ENCODE data around the gene MAP2K1.
A peak's percentile ranks its signal among the peaks of the same experiment; 100 is the strongest.
"Not testable (repeated sequence)": the region's sequence is repeated elsewhere in the genome, so short reads cannot be mapped to it uniquely, and the experiment has no call there.

The MAP2K1 gene

GRCh38 chr15:66459818-66460615 lies 73.3 kb downstream of the MAP2K1 start:
- Histone ChIP-seq H3K79me2 (ENCODE audit: control insufficient read depth, insufficient read depth, low read length, poor library complexity) (no peaks in the 10 kb centered on the region), H2BK120ac (ENCODE audit: insufficient read depth, low read length, poor library complexity) (no peak overlapping the region), H3K36me3 (ENCODE audit: control insufficient read depth in 1 of 2, insufficient read depth in 2 of 2, low read length in 2 of 2) (peaks cover 1 to 5% of the 10 kb centered on the region in 2 experiments), H3K9ac (ENCODE audit: low read length) (no peak overlapping the region), H2AFZ (ENCODE audit: insufficient read depth, low read length, poor library complexity) (no peak overlapping the region), H3K9me3 (ENCODE audit: insufficient read depth, low read depth, low read length) (peaks cover 1% of the 10 kb centered on the region), H3K27me3 (ENCODE audit: insufficient read depth, low read length) (no peaks in the 10 kb centered on the region), H3K18ac (ENCODE audit: low read length) (no peak overlapping the region), H4K8ac (ENCODE audit: low read depth, low read length) (no peak overlapping the region), H3K4me2 (ENCODE audit: low read length) (no peak overlapping the region), H3K79me1 (ENCODE audit: low read length) (peaks cover 3% of the 10 kb centered on the region), H3K4me1 (ENCODE audit: control insufficient read depth in 1 of 2, insufficient read depth in 2 of 2, low read length in 2 of 2) (peaks cover 7 to 10% of the 10 kb centered on the region in 2 experiments), H2AK5ac (ENCODE audit: low read length) (no peak overlapping the region), H4K12ac (ENCODE audit: low read depth, low read length) (no peak overlapping the region), H2BK5ac (ENCODE audit: low read depth, low read length, poor library complexity) (no peak overlapping the region), H4K91ac (ENCODE audit: low read depth, low read length) (no peak overlapping the region), H3K14ac (ENCODE audit: low read length) (no peak overlapping the region), H3K4ac (ENCODE audit: low read depth, low read length) (no peak overlapping the region), H3K23ac (ENCODE audit: low read length) (no peak overlapping the region), H3K4me3 (ENCODE audit: low read depth, low read length) (no peak overlapping the region), H3K27ac (ENCODE audit: low read depth, low read length) (peak overlapping the region; percentile 67), H2BK12ac (ENCODE audit: low read length) (no peak overlapping the region)
- peak; percentile 86 to 91 for DNase-seq
- WGBS (ENCODE audit: extremely low coverage, insufficient coverage, insufficient read length): no CpG with 5 or more reads among the region's 3 CpGs

DNA sequence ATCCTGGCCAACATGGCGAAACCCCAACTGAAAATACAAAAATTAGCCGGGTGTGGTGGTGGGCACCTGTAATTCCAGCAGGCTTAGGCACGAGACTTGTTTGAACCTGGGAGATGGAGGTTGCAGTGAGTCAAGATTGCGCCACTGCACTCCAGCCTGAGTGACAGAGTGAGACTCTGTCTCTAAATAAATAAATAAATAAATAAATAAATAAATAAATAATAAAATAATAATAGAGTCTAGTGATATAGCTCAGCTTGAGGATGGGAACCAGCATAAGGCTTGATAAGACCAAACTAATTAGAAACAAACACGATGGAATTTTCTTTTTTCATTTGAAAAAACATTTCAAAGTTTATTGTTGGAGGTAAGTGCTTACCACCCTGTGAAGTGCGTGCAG lies 74.6 kb downstream of the MAP2K1 start:
- not testable (repeated sequence) for H3K4me3 ChIP-seq (ENCODE audit: low read depth, low read length); H3K36me3 ChIP-seq (ENCODE audit: control insufficient read depth in 1 of 2, insufficient read depth in 2 of 2, low read length in 2 of 2); H3K4ac ChIP-seq (ENCODE audit: low read depth, low read length); H4K91ac ChIP-seq (ENCODE audit: low read depth, low read length); H3K23ac ChIP-seq (ENCODE audit: low read length); H3K9ac ChIP-seq (ENCODE audit: low read length); H3K14ac ChIP-seq (ENCODE audit: low read length); H2BK12ac ChIP-seq (ENCODE audit: low read length); H3K79me2 ChIP-seq (ENCODE audit: control insufficient read depth, insufficient read depth, low read length, poor library complexity); DNase-seq; H3K18ac ChIP-seq (ENCODE audit: low read length); H2BK5ac ChIP-seq (ENCODE audit: low read depth, low read length, poor library complexity); H2AFZ ChIP-seq (ENCODE audit: insufficient read depth, low read length, poor library complexity); H2AK5ac ChIP-seq (ENCODE audit: low read length); H3K27ac ChIP-seq (ENCODE audit: low read depth, low read length); H3K4me2 ChIP-seq (ENCODE audit: low read length); H3K79me1 ChIP-seq (ENCODE audit: low read length); H3K27me3 ChIP-seq (ENCODE audit: insufficient read depth, low read length); H4K12ac ChIP-seq (ENCODE audit: low read depth, low read length); H4K8ac ChIP-seq (ENCODE audit: low read depth, low read length); H3K9me3 ChIP-seq (ENCODE audit: insufficient read depth, low read depth, low read length); H2BK120ac ChIP-seq (ENCODE audit: insufficient read depth, low read length, poor library complexity)
- peaks cover 7 to 10% of the 10 kb centered on the region in 2 experiments for H3K4me1 ChIP-seq (ENCODE audit: control insufficient read depth in 1 of 2, insufficient read depth in 2 of 2, low read length in 2 of 2)
- WGBS (ENCODE audit: extremely low coverage, insufficient coverage, insufficient read length): no CpG with 5 or more reads among the region's 6 CpGs

GRCh38 chr15:66461917-66462316 lies 75.2 kb downstream of the MAP2K1 start:
- WGBS (ENCODE audit: extremely low coverage, insufficient coverage, insufficient read length): no CpG with 5 or more reads among the region's 2 CpGs

DNA sequence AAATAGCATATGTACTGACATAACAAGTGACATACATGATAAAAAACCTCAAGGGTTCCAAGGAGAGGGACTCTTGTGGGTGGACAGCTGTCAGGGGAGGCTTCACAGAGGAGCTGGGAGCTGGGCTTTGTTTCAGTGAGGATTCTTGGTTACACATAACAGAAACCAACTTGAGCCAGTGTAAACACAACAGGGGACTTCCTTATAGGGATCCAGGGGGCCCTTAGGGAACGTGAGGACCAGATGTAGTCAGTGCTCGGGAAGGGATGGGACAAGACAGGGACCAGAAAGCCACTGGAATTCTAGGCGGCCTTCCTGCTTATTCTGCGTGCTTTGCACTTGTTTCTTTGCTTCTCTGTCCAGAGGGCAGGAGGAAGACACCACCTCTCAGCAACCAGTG lies 75.9 kb downstream of the MAP2K1 start:
- Histone ChIP-seq H3K4me3 (ENCODE audit: low read depth, low read length) (no peak overlapping the region), H4K91ac (ENCODE audit: low read depth, low read length) (no peak overlapping the region), H3K14ac (ENCODE audit: low read length) (no peak overlapping the region), H3K4me2 (ENCODE audit: low read length) (no peak overlapping the region), H3K9me3 (ENCODE audit: insufficient read depth, low read depth, low read length) (peaks cover 3% of the 10 kb centered on the region), H3K18ac (ENCODE audit: low read length) (no peak overlapping the region), H3K27ac (ENCODE audit: low read depth, low read length) (no peak overlapping the region), H4K8ac (ENCODE audit: low read depth, low read length) (no peak overlapping the region), H3K36me3 (ENCODE audit: control insufficient read depth in 1 of 2, insufficient read depth in 2 of 2, low read length in 2 of 2) (peaks cover 6% of the 10 kb centered on the region in 2 experiments), H3K4ac (ENCODE audit: low read depth, low read length) (no peak overlapping the region), H3K9ac (ENCODE audit: low read length) (no peak overlapping the region), H2AK5ac (ENCODE audit: low read length) (no peak overlapping the region), H3K23ac (ENCODE audit: low read length) (no peak overlapping the region), H3K27me3 (ENCODE audit: insufficient read depth, low read length) (no peaks in the 10 kb centered on the region), H2BK120ac (ENCODE audit: insufficient read depth, low read length, poor library complexity) (no peak overlapping the region), H4K12ac (ENCODE audit: low read depth, low read length) (no peak overlapping the region), H3K79me2 (ENCODE audit: control insufficient read depth, insufficient read depth, low read length, poor library complexity) (no peaks in the 10 kb centered on the region), H3K79me1 (ENCODE audit: low read length) (peaks cover 3% of the 10 kb centered on the region), H2BK12ac (ENCODE audit: low read length) (no peak overlapping the region), H3K4me1 (ENCODE audit: control insufficient read depth in 1 of 2, insufficient read depth in 2 of 2, low read length in 2 of 2) (peaks cover 7 to 10% of the 10 kb centered on the region in 2 experiments), H2AFZ (ENCODE audit: insufficient read depth, low read length, poor library complexity) (no peak overlapping the region), H2BK5ac (ENCODE audit: low read depth, low read length, poor library complexity) (no peak overlapping the region)
- DNase-seq: no peak
- WGBS (ENCODE audit: extremely low coverage, insufficient coverage, insufficient read length): no CpG with 5 or more reads among the region's 4 CpGs

More at GRCh38 chr15:66461917-66462316, 75.2 kb downstream of the MAP2K1 start:
- Histone ChIP-seq H3K18ac (ENCODE audit: low read length) (no peak overlapping the region), H3K4me1 (ENCODE audit: control insufficient read depth in 1 of 2, insufficient read depth in 2 of 2, low read length in 2 of 2) (peaks cover 7 to 10% of the 10 kb centered on the region in 2 experiments), H3K4me3 (ENCODE audit: low read depth, low read length) (no peak overlapping the region), H4K8ac (ENCODE audit: low read depth, low read length) (no peak overlapping the region), H2AK5ac (ENCODE audit: low read length) (no peak overlapping the region), H3K79me2 (ENCODE audit: control insufficient read depth, insufficient read depth, low read length, poor library complexity) (no peaks in the 10 kb centered on the region), H3K27me3 (ENCODE audit: insufficient read depth, low read length) (no peaks in the 10 kb centered on the region), H3K4me2 (ENCODE audit: low read length) (no peak overlapping the region), H4K12ac (ENCODE audit: low read depth, low read length) (no peak overlapping the region), H3K23ac (ENCODE audit: low read length) (no peak overlapping the region), H3K4ac (ENCODE audit: low read depth, low read length) (no peak overlapping the region), H2AFZ (ENCODE audit: insufficient read depth, low read length, poor library complexity) (no peak overlapping the region), H3K79me1 (ENCODE audit: low read length) (peaks cover 3% of the 10 kb centered on the region), H3K14ac (ENCODE audit: low read length) (no peak overlapping the region), H3K9ac (ENCODE audit: low read length) (no peak overlapping the region), H2BK5ac (ENCODE audit: low read depth, low read length, poor library complexity) (no peak overlapping the region), H2BK12ac (ENCODE audit: low read length) (no peak overlapping the region), H4K91ac (ENCODE audit: low read depth, low read length) (no peak overlapping the region), H3K36me3 (ENCODE audit: control insufficient read depth in 1 of 2, insufficient read depth in 2 of 2, low read length in 2 of 2) (peaks cover 4 to 6% of the 10 kb centered on the region in 2 experiments), H2BK120ac (ENCODE audit: insufficient read depth, low read length, poor library complexity) (no peak overlapping the region), H3K27ac (ENCODE audit: low read depth, low read length) (no peak overlapping the region), H3K9me3 (ENCODE audit: insufficient read depth, low read depth, low read length) (peaks cover 3% of the 10 kb centered on the region)
- peak in 1 of 2 donors; percentile 61 for DNase-seq
